Mesodermal cell (in vitro differentiated cells): ENCODE measurements around the gene FAM171A2.

ENCODE experiments used
- H3K27ac ChIP-seq: 2 replicates; pipeline ENCODE4 v1.7.0; 2013; ENCODE audit warnings: mild to moderate bottlenecking, low read depth, low read length, moderate library complexity; ENCODE audit not compliant: severe bottlenecking
- H3K36me3 ChIP-seq: 2 replicates; pipeline ENCODE4 v1.7.1; 2013; ENCODE audit warnings: mild to moderate bottlenecking, low read length, moderate library complexity; ENCODE audit not compliant: control insufficient read depth, insufficient read depth
- H3K4me1 ChIP-seq: one replicate; pipeline ENCODE4 v1.7.1; 2013; ENCODE audit warnings: mild to moderate bottlenecking, low read length; ENCODE audit not compliant: insufficient read depth, control insufficient read depth, poor library complexity, severe bottlenecking
- H3K4me3 ChIP-seq: 2 replicates; pipeline ENCODE4 v1.7.0; 2013; ENCODE audit warnings: low read length, control low read depth, mild to moderate bottlenecking; ENCODE audit not compliant: insufficient read depth, poor library complexity, severe bottlenecking; ENCODE audit errors: extremely low read depth
- H3K9me3 ChIP-seq: 2 replicates; pipeline ENCODE4 v1.7.1; 2013; ENCODE audit warnings: mild to moderate bottlenecking, low read length, moderate library complexity; ENCODE audit not compliant: control insufficient read depth
- WGBS, 2 experiments: methylation state at CpG; one replicate each; pipeline ENCODE4 v1.1.5; 2013; ENCODE audit warnings: missing lambda C conversion rate in 2 of 2; ENCODE audit not compliant: insufficient coverage in 2 of 2; 5-methylcytosine and 5-hydroxymethylcytosine counted together

Gene FAM171A2

DNA sequence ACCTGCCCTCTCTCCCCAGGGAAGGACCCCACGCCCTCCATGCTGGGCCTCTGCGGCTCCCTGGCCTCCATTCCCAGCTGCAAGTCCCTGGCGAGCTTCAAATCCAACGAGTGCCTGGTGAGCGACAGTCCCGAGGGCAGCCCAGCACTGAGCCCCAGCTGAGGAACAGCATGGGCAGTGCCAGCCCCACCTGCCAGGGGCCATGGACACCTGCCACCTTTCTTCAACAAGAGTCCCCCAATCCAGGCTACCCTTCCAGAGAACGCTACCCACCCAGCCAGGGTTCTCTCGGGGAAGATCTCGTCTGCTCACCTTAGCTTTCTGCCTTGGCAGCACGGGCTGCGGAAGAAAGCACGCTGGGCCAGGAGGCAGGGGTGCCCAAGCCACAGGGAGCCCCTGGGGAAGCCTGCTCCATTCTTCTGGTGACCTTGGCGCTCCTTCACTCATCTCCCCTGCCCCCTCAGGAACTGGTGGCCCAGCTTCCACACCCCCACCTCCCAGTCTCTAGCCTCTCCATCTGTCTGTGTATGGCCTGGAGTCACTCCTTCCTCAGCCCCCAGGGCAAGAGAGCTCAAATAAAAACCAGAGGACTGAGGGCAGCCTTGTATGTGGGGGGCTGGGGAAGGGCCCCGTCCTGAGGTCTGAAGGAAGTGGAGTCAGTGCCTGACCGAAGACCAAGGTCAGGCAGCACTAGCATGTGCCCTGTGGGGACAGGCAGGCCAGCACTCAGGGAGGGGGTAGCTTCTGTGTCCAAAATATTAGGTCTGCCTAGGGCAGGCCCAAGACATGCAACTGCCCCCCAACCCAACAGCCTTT, 45.4 kb downstream of the FAM171A2 start:
- peaks cover 6% of the 10 kb centered on the region for H3K4me1 ChIP-seq
- H3K27ac ChIP-seq = no peak overlapping the region
- peaks cover 37% of the 10 kb centered on the region for H3K36me3 ChIP-seq
- no peaks in the 10 kb centered on the region for H3K9me3 ChIP-seq
- no peak overlapping the region for H3K4me3 ChIP-seq
- 93 to 96% methylated on average over 12 to 14 of the region's 15 CpGs for WGBS, 2 experiments

DNA sequence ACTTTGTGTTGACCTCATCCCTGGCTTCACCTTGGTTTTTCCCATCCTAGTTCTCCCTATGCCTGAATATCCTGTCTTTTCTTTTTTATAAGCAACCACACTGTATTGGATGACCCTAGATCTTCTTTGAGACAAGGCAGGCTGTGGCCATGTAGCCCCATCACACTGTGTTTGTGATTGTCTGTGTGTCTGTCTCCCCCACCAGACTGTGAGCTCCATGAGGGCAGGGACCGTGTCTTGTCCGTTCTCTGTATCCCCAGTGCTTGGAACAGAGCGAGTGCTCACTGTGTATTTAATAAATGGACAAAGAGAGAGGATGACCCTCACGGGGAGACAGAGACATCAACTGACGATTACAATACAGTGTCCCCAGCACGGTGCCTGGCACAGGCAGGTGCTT, 46.1 kb downstream of the FAM171A2 start:
- Histone ChIP-seq H3K36me3 (peaks cover 34% of the 10 kb centered on the region), H3K9me3 (no peaks in the 10 kb centered on the region), H3K27ac (no peak overlapping the region), H3K4me3 (no peak overlapping the region), H3K4me1 (peaks cover 6% of the 10 kb centered on the region)
- WGBS, 2 experiments = 91 to 98% methylated on average over 6 of the region's 6 CpGs

DNA sequence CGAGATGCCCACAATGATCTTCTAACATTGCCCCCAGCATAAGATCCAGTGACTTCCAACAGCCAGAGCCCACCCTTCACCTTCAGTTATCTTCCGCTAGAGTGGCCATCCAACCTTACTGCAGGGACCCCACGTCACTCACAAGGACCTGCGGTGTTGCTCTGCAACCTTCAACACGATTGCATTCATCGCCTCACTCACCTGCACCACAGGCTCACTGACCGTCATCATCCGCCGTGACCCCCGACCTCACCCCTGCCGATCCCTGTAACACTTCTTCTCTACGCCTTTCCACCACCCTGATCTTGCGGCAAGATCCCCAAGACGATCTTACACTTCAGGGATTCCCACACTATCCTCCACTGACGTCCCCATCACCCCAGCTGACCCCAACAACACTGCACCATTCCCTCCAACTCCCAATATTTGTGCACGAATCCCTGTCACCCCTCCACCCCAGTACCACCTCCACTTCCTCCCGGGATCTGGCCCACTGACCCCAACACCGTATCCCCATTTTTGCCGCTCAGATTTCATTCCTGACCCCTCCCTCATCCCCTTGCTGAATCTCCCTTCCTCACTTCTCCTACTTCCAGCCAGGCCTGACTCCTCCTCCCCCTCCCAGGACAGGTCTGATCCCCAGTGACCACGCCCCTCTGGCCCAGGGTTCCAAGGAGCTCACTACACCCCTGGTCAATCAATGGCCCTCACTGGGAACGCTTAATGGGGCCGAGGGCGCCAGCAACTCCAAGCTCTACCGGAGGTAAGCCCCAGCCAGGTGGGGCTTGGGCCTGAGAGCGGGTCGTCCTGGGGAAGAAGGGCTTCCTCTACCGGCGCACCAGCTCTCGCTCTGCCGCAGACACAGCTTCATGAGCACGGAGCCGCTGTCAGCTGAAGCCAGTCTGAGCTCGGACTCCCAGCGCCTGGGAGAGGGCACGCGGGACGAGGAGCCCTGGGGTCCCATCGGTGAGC, 47.6 kb downstream of the FAM171A2 start:
- peaks cover 6% of the 10 kb centered on the region for H3K4me1 ChIP-seq
- H3K36me3 ChIP-seq = peaks cover 21% of the 10 kb centered on the region
- no peaks in the 10 kb centered on the region for H3K9me3 ChIP-seq
- peak overlapping the region; percentile 26 for H3K4me3 ChIP-seq
- no peak overlapping the region for H3K27ac ChIP-seq
- WGBS, 2 experiments = 9 to 12% methylated on average over 37 to 38 of the region's 38 CpGs

DNA sequence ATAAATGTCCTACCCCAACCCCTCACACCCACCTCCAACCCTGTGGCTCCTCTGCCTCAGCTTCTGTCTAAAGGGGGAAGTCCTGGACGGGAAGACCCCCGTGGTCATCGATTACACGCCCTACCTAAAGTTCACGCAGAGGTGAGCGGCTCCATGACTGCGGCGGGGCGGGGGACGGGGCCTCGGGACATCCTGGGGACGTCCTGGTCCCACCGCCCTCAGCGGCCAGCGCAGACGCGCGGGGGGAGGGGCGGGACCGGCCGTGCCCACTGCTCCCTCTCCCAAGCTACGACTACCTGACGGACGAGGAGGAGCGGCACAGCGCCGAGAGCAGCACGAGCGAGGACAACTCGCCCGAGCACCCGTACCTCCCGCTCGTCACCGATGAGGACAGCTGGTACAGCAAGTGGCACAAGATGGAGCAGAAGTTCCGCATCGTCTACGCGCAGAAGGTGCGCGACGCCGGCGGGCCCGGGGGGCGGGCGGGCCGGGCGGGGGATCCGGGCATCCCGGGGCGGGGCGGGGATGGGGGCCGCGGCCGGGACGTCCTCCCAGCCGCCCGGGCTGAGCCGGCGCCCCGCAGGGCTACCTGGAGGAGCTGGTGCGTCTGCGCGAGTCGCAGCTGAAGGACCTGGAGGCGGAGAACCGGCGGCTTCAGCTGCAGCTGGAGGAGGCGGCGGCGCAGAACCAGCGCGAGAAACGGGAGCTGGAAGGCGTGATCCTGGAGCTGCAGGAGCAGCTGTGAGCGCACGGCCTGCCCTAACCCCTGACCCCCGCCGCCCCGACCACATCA, 48.6 kb downstream of the FAM171A2 start:
- Histone ChIP-seq H3K4me1 (peaks cover 6% of the 10 kb centered on the region), H3K36me3 (peaks cover 12% of the 10 kb centered on the region), H3K9me3 (no peaks in the 10 kb centered on the region), H3K27ac (no peak overlapping the region), H3K4me3 (peak overlapping the region; percentile 26)
- WGBS, 2 experiments = 1 to 3% methylated on average over 52 to 57 of the region's 81 CpGs

DNA sequence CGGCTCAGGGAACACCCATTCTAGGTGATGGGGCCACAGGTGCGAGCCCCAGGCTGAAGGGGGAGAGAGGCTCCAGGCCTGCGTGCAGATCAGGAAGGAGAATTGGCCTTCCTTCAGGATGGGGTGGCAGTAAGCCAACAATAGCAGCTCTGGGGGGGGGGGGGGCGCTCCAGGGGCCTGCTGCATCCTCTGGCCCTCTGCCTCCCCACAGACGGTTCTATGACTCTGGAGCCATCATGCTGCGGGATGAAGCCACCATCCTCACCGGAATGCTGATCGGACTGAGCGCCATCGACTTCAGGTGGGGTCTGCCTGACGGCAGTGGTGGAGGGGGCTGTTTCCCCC, 49.2 kb downstream of the FAM171A2 start:
- WGBS, 2 experiments = 74% methylated on average over 6 of the region's 11 CpGs; no CpG with 5 or more reads in 1 of the 2 experiments
- H3K27ac ChIP-seq = no peak overlapping the region
- peaks cover 6% of the 10 kb centered on the region for H3K4me1 ChIP-seq
- peaks cover 6% of the 10 kb centered on the region for H3K36me3 ChIP-seq
- no peaks in the 10 kb centered on the region for H3K9me3 ChIP-seq
- no peak overlapping the region for H3K4me3 ChIP-seq

DNA sequence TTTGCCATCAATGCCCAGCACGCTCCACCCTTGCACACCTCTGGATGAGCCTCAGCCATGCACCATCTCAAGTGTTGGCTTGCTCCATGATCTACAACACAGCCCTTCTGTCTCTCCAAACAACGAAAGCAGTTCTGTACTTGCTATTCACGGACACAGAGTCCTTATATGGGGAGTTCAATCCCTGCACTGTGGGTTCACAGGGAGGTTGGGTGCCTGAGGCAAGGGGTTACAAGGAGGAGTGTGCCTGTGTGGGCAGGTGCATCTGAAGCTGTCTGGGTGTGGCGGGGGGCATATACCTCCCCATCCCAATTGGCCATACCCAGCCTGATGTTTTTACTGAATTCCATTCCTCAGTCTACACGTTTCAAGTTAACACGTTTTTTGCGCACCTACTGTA, 49.6 kb downstream of the FAM171A2 start:
- H3K4me1 ChIP-seq = peaks cover 6% of the 10 kb centered on the region
- H3K9me3 ChIP-seq = no peaks in the 10 kb centered on the region
- no peak overlapping the region for H3K27ac ChIP-seq
- H3K36me3 ChIP-seq = peaks cover 2% of the 10 kb centered on the region
- H3K4me3 ChIP-seq = no peak overlapping the region
- WGBS, 2 experiments = 100% methylated on average over 1 to 2 of the region's 7 CpGs

DNA sequence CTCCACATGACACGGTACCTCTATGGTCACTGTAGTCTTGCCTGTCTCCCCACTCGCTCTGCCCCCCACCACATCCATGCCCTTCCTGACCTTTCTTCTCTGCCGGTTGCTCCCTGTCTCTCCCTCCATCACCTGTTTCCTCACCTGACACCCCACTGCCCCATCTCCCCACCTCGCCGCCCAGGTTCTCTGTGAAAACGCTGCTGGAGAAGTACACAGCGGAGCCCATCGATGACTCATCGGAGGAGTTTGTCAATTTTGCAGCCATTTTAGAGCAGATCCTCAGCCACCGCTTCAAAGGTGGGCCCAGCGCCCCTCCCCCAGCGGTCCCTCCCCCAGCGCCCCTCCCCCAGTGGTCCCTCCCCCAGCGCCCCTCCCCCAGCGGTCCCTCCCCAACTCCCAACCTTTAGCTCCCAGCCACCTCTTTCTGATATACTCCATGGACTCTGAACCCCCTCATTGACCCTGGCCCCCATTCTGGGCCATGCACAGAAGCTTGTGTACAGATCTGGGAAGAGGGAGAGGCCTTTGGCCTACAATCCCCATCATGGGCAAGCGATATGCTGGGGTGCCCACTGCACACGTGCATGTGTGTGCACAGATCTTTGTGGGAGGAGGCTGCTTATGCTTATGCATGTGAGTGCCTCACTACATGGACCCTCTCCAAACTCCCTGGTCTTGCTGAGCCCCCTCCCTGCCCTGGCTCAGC, 51.1 kb downstream of the FAM171A2 start:
- 65 to 74% methylated on average over 5 to 12 of the region's 17 CpGs for WGBS, 2 experiments
- Histone ChIP-seq H3K4me1 (peaks cover 9% of the 10 kb centered on the region), H3K36me3 (no peaks in the 10 kb centered on the region), H3K4me3 (no peak overlapping the region), H3K27ac (no peak overlapping the region), H3K9me3 (no peaks in the 10 kb centered on the region)

DNA sequence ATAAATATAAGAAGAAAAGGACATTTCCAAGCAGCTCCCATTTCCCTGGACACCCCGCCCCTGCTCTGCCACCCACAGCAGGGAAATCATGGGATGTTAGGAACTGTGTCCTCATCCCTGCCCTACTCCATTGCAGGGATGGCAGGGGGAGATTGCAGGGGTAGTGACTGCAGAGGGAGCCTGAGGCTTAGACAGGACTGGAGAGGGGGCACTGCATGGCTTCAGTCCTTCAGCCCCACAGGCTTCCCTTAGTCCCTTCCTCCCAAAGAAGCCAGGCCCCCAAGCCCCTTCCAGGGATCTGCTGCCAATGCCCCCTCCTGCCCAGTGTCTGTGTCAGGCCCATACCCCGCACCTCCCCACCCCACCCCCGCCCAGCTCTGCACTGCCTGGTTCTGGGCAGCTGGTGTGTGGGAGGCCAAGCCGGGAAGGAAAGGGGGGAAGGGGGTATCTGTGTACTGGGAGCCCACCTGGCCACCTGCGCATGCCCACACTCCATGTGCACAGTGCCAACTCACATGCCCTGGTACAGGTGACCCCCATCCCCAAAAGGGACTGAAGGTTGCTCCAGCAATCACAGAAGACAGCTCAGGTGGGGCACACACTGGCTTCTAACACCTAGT, 52.0 kb downstream of the FAM171A2 start:
- Histone ChIP-seq H3K27ac (no peak overlapping the region), H3K9me3 (no peaks in the 10 kb centered on the region), H3K4me3 (no peak overlapping the region), H3K36me3 (no peaks in the 10 kb centered on the region), H3K4me1 (peaks cover 12% of the 10 kb centered on the region)
- 74 to 82% methylated on average over 2 of the region's 5 CpGs for WGBS, 2 experiments

DNA sequence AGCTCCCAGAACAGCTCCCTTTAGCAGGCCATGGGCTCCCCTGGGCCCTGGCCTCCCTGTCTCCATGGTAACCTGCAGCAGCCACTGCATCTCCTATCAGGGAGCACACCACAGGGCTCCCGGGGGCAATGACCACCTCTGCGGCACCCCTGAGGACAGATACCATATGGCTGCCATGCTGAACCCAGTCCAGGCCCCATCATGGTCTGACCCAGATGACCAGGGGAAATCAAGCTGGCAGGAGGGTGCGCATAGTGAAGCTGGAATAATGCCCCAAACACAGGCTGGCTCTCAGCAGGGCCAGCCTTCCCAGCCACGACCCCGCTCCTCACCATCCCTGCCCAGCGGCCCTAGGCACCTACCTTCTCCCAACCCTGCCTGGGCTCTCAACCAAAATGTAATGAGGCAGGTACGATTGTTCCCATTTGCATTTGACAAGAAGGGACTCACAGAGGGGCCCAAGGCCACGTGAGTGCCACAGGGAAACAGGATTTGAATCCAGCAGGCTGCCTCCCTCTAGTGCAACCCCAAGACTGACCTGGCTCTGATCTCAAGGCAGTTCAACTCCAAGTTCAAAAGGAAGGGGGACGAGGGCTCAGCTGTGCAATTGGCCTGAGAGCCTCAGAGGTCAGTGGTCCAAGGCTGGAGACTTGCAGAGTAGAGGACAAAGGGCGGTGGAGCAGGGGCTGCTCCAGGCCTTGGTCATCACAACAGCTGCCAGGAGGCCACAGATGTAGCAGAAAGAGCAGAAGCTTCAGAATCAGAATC, 52.9 kb downstream of the FAM171A2 start:
- H3K27ac ChIP-seq = no peak overlapping the region
- 71 to 78% methylated on average over 9 of the region's 10 CpGs for WGBS, 2 experiments
- no peaks in the 10 kb centered on the region for H3K36me3 ChIP-seq
- H3K4me1 ChIP-seq = peaks cover 6% of the 10 kb centered on the region
- H3K9me3 ChIP-seq = no peaks in the 10 kb centered on the region
- H3K4me3 ChIP-seq = no peak overlapping the region
